ENCODE data around the gene BMX. TPM values are rescaled to one million over a fixed set of nuclear protein-coding genes. Genes with fewer than 3 reads are reported as not detected.
A peak's percentile ranks its signal among the peaks of the same experiment; 100 is the strongest.

BMX gene
- total RNA-seq, 1 donor from 2014 or later = 0.74 TPM

GRCh38 chrX:15475021-15475420, 25.6 kb upstream of the BMX start:
- Mint-ChIP-seq H3K4me1 (ENCODE audit: unreplicated experiment) (no peaks in the 10 kb centered on the region), H3K4me3 (ENCODE audit: unreplicated experiment) (no peak overlapping the region), H3K27me3 (ENCODE audit: unreplicated experiment) (no peaks in the 10 kb centered on the region), H3K36me3 (ENCODE audit: low read depth, unreplicated experiment) (peaks cover under 1% of the 10 kb centered on the region), H3K9me3 (ENCODE audit: unreplicated experiment) (no peaks in the 10 kb centered on the region), H3K27ac (ENCODE audit: unreplicated experiment) (no peak overlapping the region)
- no peak for DNase-seq (ENCODE audit: low spot score)
- TF ChIP-seq CTCF (IDR thresholded peaks at IDR 0.05; ENCODE audit: unreplicated experiment) = no peak

GRCh38 chrX:15475486-15475885, 25.1 kb upstream of the BMX start:
- Mint-ChIP-seq H3K27me3 (ENCODE audit: unreplicated experiment) (no peaks in the 10 kb centered on the region), H3K36me3 (ENCODE audit: low read depth, unreplicated experiment) (peaks cover 5% of the 10 kb centered on the region), H3K9me3 (ENCODE audit: unreplicated experiment) (no peaks in the 10 kb centered on the region), H3K4me1 (ENCODE audit: unreplicated experiment) (no peaks in the 10 kb centered on the region), H3K27ac (ENCODE audit: unreplicated experiment) (no peak overlapping the region), H3K4me3 (ENCODE audit: unreplicated experiment) (no peak overlapping the region)
- no peak for DNase-seq (ENCODE audit: low spot score)
- TF ChIP-seq CTCF (IDR thresholded peaks at IDR 0.05; ENCODE audit: unreplicated experiment) = no peak

- H3K4me3 Mint-ChIP-seq (ENCODE audit: unreplicated experiment) = no peak overlapping the region
- no peaks in the 10 kb centered on the region for H3K4me1 Mint-ChIP-seq (ENCODE audit: unreplicated experiment)
- no peak for TF ChIP-seq CTCF (IDR thresholded peaks at IDR 0.05; ENCODE audit: unreplicated experiment)
- peaks cover 16% of the 10 kb centered on the region for H3K36me3 Mint-ChIP-seq (ENCODE audit: low read depth, unreplicated experiment)
- H3K27me3 Mint-ChIP-seq (ENCODE audit: unreplicated experiment) = no peaks in the 10 kb centered on the region
- DNase-seq (ENCODE audit: low spot score) = no peak
- H3K9me3 Mint-ChIP-seq (ENCODE audit: unreplicated experiment) = no peaks in the 10 kb centered on the region
- H3K27ac Mint-ChIP-seq (ENCODE audit: unreplicated experiment) = no peak overlapping the region
These were observed 16.7 kb upstream of the BMX start for GRCh38 chrX:15483891-15484290.

- H3K36me3 Mint-ChIP-seq (ENCODE audit: low read depth, unreplicated experiment) = peaks cover 5% of the 10 kb centered on the region
- H3K27ac Mint-ChIP-seq (ENCODE audit: unreplicated experiment) = peak overlapping the region; percentile 75
- peaks cover 20% of the 10 kb centered on the region for H3K4me1 Mint-ChIP-seq (ENCODE audit: unreplicated experiment)
- no peak for DNase-seq (ENCODE audit: low spot score)
- no peak for TF ChIP-seq CTCF (IDR thresholded peaks at IDR 0.05; ENCODE audit: unreplicated experiment)
- no peaks in the 10 kb centered on the region for H3K27me3 Mint-ChIP-seq (ENCODE audit: unreplicated experiment)
- peak overlapping the region; percentile 90 for H3K4me3 Mint-ChIP-seq (ENCODE audit: unreplicated experiment)
- no peaks in the 10 kb centered on the region for H3K9me3 Mint-ChIP-seq (ENCODE audit: unreplicated experiment)
These were observed 8.1 kb upstream of the BMX start for GRCh38 chrX:15492469-15492868.

- peak; percentile 75 for DNase-seq (ENCODE audit: low spot score)
- H3K4me1 Mint-ChIP-seq (ENCODE audit: unreplicated experiment) = peaks cover 28% of the 10 kb centered on the region
- peak within 1 kb of the TSS; percentile 91 for H3K27ac Mint-ChIP-seq (ENCODE audit: unreplicated experiment)
- H3K27me3 Mint-ChIP-seq (ENCODE audit: unreplicated experiment) = no peaks in the 10 kb centered on the region
- peaks cover 4% of the 10 kb centered on the region for H3K36me3 Mint-ChIP-seq (ENCODE audit: low read depth, unreplicated experiment)
- H3K9me3 Mint-ChIP-seq (ENCODE audit: unreplicated experiment) = no peaks in the 10 kb centered on the region
- peak; percentile 26 for TF ChIP-seq CTCF (IDR thresholded peaks at IDR 0.05; ENCODE audit: unreplicated experiment)
- H3K4me3 Mint-ChIP-seq (ENCODE audit: unreplicated experiment) = peak within 1 kb of the TSS; percentile 90
These were observed 7.3 kb upstream of the BMX start, which contains the start of gene PIR for GRCh38 chrX:15493118-15493962. PIR (minus strand) TSS chrX:15493333; CDS start chrX:15491257, 2,076 bp downstream.

Measured in endothelial cell (in vitro differentiated cells).